ENCODE measurements around the gene VPS35. TPM values are rescaled to one million over a fixed set of nuclear protein-coding genes. Genes with fewer than 3 reads are reported as not detected.
A peak's percentile ranks its signal among the peaks of the same experiment; 100 is the strongest.
"Not testable (repeated sequence)": the region's sequence is repeated elsewhere in the genome, so short reads cannot be mapped to it uniquely, and the experiment has no call there.

VPS35 gene
- total and polyA plus RNA-seq, 8 donors: 17.9 to 159 (median 44.9) TPM

- no peaks in the 10 kb centered on the region for H3K9me3 ChIP-seq
- peak overlapping the region; percentile 88 to 96 (median 93) for H3K27ac ChIP-seq
- TF ChIP-seq CTCF (IDR thresholded peaks at IDR 0.05): peak in 1 of 7 experiments; percentile 7
- TF ChIP-seq POLR2AphosphoS5 (IDR thresholded peaks at IDR 0.05): peak in 2 of 3 donors; percentile 54 to 70
- TF ChIP-seq POLR2A (IDR thresholded peaks at IDR 0.05): no peak
- WGBS, 5 donors: 1 to 4% (median 3%) methylated on average over 11 to 14 of the region's 14 CpGs
- intact Hi-C loops (cut with DNase I; ENCODE audit: low total_unique reads): no loop called here
- H3K36me3 ChIP-seq: no peaks in the 10 kb centered on the region
- DNase-seq: peak; percentile 64 to 80
- H3K4me1 ChIP-seq: peaks cover 42 to 71% (median 59%) of the 10 kb centered on the region in 4 donors
- H3K27me3 ChIP-seq: no peaks in the 10 kb centered on the region
- H3K4me3 ChIP-seq: peak overlapping the region; percentile 87 to 94 (median 94)
Observed at GRCh38 chr16:46688101-46688653, 801 bp downstream of the VPS35 start.

DNA sequence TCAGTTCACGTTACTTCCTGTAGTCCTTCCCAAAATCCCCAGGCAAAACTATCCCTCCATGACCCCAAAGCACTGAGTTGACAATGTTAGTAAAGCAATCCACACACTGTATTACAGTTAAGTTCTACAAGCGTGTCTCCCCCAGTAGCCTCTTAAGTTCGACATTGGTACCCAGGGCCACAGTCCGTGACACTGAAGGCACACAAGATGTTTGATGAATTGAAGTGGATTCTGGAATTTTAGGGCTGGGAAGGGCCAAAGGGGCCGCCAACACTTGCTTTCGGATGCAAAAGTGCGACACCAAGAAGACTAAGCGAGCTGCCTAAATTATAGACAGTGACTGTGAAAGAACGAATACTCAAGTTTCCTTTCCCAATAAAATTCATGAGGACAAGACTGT is 1.5 kb downstream of the VPS35 start:
- Histone ChIP-seq H3K4me3 (peak overlapping the region; percentile 87 to 94 (median 94)), H3K27ac (peak overlapping the region in 3 of 5 donors; percentile 93 to 96 (median 95)), H3K9me3 (no peaks in the 10 kb centered on the region), H3K4me1 (peaks cover 46 to 78% (median 65%) of the 10 kb centered on the region in 4 donors), H3K36me3 (no peaks in the 10 kb centered on the region), H3K27me3 (no peaks in the 10 kb centered on the region)
- TF ChIP-seq POLR2AphosphoS5 (IDR thresholded peaks at IDR 0.05) (no peak), POLR2A (IDR thresholded peaks at IDR 0.05) (no peak), CTCF (IDR thresholded peaks at IDR 0.05) (peak in 1 of 7 experiments; percentile 7)
- intact Hi-C loops (cut with DNase I; ENCODE audit: low total_unique reads): no loop called here
- 49 to 67% (median 57%) methylated on average over 9 of the region's 9 CpGs for WGBS, 5 donors
- DNase-seq: peak in 1 of 2 donors; percentile 3

GRCh38 chr16:46686815-46687473 is 2.0 kb downstream of the VPS35 start:
- WGBS, 5 donors: 22 to 39% (median 31%) methylated on average over 5 of the region's 5 CpGs

DNA sequence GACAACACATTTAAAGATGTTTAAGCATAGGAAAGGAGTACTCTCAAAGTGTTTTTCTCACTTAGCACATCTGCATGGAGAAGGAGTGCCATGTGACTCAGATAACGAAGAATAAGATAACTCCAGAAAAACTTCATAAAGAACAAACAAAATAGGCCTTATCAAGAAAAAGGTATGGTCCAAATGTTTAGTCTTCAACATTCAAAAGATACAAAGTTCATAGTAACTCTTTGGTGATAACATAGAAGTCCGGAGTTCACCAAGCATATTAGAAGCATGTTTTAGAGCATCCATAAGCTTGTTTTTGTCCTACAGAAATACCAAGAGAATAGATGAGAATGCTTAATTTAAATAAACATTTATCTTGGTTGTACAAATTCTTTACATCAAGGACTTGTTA is 7.1 kb downstream of the VPS35 start:
- intact Hi-C loops (cut with DNase I; ENCODE audit: low total_unique reads); H3K4me3 ChIP-seq; H3K27me3 ChIP-seq; DNase-seq; H3K9me3 ChIP-seq; H3K27ac ChIP-seq: not testable (repeated sequence)
- WGBS, 5 donors: 20 to 57% (median 45%) methylated on average over 2 of the region's 2 CpGs
- peaks cover 16 to 46% (median 42%) of the 10 kb centered on the region in 4 donors for H3K36me3 ChIP-seq
- peaks cover 22 to 57% (median 42%) of the 10 kb centered on the region in 4 donors for H3K4me1 ChIP-seq

More at GRCh38 chr16:46686815-46687473, 2.0 kb downstream of the VPS35 start:
- intact Hi-C loops (cut with DNase I; ENCODE audit: low total_unique reads): no loop called here
- peak overlapping the region in 3 of 4 donors; percentile 93 to 94 (median 94) for H3K4me3 ChIP-seq
- H3K27me3 ChIP-seq: no peaks in the 10 kb centered on the region
- H3K27ac ChIP-seq: peak overlapping the region in 1 of 5 donors; percentile 95
- no peak for DNase-seq
- no peaks in the 10 kb centered on the region for H3K9me3 ChIP-seq
- TF ChIP-seq POLR2AphosphoS5 (IDR thresholded peaks at IDR 0.05) (no peak), POLR2A (IDR thresholded peaks at IDR 0.05) (no peak), CTCF (IDR thresholded peaks at IDR 0.05) (no peak), EP300 (IDR thresholded peaks at IDR 0.05) (no peak)
- H3K36me3 ChIP-seq: no peaks in the 10 kb centered on the region
- peaks cover 51 to 84% (median 67%) of the 10 kb centered on the region in 4 donors for H3K4me1 ChIP-seq

DNA sequence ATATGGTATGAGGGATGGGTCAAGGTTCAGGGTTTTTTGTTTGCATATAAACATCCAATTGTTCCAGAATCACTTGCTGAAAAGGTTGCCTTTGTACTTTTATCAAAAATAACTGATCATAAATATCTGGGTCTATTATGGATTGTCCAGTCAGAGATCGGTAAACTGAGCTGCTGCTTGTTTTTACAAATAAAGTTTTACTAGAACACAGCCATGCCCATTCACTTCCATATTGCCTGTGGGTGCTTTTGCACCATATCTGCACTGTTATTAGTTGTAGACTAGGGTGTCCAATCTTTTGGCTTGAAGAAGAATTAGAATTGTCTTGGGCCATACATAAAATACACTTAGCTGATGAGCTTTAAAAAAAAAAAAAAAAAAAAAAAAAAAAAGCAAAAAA is 11.0 kb downstream of the VPS35 start:
- H3K27ac ChIP-seq; H3K4me3 ChIP-seq; DNase-seq; H3K9me3 ChIP-seq; H3K27me3 ChIP-seq; intact Hi-C loops (cut with DNase I; ENCODE audit: low total_unique reads): not testable (repeated sequence)
- H3K36me3 ChIP-seq: peaks cover 27 to 86% (median 81%) of the 10 kb centered on the region in 4 donors
- WGBS, 5 donors: 87 to 100% (median 93%) methylated on average over 1 of the region's 1 CpG
- H3K4me1 ChIP-seq: peaks cover 2 to 18% (median 12%) of the 10 kb centered on the region in 4 donors
